GM21737 (cell line): ENCODE measurements around the gene ST8SIA5.
"Not testable (repeated sequence)": the region's sequence is repeated elsewhere in the genome, so short reads cannot be mapped to it uniquely, and the experiment has no call there.

Experiments used
- ATAC-seq: cut with Tn5 transposase; IDR thresholded peaks from one replicate; pipeline ENCODE4 v1.9.1; 2021; ENCODE audit warnings: mild to moderate bottlenecking, moderate library complexity; ENCODE audit not compliant: unreplicated experiment

ST8SIA5 gene, protein sequence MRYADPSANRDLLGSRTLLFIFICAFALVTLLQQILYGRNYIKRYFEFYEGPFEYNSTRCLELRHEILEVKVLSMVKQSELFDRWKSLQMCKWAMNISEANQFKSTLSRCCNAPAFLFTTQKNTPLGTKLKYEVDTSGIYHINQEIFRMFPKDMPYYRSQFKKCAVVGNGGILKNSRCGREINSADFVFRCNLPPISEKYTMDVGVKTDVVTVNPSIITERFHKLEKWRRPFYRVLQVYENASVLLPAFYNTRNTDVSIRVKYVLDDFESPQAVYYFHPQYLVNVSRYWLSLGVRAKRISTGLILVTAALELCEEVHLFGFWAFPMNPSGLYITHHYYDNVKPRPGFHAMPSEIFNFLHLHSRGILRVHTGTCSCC

DNA sequence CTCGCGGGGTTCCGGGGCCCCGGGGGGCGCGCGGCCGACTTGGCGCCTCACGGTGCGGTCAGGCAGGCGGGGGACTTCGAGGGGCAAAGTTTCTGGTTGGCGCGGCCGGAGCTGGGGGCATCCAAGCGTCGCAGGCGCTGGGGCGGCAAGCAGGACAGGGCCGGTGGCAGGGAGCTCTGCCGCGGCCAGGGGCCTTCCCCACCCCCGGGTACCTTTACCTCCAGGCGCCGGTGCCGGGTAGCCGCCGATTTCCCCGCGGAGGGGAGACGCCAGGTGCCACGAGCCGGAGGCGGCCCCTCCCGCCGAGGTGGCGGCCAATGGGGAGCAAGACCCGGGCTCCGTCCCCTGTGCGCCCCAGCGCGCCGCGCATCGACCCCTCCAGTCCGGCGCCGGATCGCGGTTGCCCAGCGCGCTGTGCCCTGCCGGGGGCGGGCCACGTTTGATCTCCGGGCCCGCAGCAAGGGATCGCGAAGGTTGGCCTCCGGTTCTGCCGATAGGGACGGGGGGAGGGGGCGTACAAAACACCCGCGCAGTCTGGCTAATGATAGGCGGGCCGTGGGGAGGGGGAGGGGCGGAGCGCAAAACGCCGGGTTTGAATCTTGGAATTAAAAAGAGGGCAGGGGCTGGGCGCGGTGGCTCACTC, at the start of gene ST8SIA5:
ST8SIA5 (minus strand) TSS at position 495 of the 643 bp plus-strand sequence. CDS start 545 bp downstream, outside the sequence.
- no peak for ATAC-seq

DNA sequence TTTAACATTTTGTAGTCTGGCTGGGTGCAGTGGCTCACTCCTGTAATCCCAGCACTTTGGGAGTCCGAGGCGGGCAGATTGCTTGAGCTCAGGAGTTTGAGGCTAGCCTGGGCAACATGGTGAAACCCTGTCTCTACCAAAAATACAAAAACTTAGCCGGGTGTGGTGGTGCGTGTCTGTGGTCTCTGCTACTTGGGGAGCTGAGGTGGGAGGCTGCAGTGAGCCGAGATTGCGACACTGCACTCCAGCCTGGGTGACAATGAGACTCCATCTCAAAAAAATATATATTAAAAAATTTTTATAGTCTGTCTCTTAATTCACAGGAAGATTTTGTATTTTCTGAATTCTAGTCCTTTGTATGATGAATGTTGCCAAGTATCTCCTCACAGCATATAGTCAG, 39.1 kb upstream of the ST8SIA5 start:
- not testable (repeated sequence) for ATAC-seq

DNA sequence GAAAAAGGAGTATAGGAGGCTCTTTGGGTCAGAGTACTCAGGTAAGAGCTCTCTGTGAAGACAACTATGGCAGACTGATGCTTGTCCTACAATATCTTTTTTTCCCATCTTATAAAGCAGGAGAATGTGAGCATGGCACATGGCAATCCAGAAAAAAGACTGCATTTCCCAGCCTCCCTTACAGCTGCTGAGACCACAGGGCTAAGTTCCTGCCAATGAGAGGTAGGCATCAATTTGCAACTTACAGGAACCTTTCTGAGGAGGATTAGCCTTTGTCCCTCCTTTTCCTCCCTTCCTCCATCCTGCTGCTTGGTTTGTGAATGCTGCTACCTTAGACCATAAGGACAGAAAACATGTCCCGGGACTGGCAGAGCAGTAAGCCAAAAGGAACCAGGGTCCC, 37.8 kb upstream of the ST8SIA5 start:
- ATAC-seq = no peak

DNA sequence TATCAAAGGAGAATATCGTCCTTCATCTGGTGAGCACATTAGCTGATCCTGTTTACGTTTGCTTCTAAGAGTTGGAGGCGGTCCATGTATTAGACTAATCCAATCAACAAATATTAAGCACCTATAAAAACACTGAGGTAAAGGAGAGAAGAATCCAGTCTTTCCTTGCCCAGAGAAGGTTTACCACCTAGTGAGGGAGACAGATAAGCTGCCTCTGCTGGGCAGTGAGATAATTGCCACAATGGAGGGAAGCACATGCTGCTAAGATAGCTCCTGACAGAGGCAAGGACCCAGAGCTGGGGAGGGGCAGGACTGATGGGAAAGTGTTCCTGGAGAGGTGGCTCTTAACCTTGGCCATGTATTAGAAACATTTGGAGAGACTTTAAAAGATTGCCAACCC, 36.7 kb upstream of the ST8SIA5 start:
- no peak for ATAC-seq

DNA sequence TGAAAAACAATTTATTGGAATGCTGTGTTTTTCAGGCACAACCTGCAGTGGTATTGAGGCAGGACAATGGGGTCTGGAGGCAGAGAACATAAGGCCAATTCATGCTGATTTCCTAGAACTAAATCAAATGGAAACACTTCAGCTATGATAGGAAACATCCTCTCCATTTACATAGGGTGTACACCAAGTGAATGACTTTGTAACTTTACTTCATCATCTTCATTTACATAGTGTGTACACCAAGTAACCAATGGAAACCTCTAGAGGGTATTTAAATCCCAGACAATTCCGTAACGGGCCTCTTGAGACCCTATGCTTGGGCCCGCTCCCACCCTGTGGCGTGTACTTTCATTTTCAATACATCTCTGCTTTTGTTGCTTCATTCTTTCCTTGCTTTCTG, 32.2 kb upstream of the ST8SIA5 start:
- ATAC-seq = no peak

DNA sequence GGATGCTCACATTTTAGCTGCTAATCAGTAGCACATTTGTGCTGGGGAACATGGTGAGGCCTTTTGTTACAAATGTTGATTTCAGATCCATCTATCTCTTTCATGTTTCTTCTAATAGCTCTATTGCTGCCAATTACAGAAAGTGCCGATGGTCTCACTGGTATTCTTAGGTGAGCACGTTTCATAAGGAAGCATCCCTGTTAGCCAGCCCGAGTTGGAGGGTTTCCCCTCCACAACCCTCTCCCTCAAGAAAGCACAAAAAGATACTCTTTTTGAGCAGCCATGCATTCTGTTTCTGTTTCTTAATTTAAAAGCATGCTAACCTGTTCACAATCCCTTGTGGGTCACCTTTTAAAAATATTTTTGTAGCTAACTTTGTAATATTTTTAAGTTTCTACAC, 30.8 kb upstream of the ST8SIA5 start:
- ATAC-seq = no peak

DNA sequence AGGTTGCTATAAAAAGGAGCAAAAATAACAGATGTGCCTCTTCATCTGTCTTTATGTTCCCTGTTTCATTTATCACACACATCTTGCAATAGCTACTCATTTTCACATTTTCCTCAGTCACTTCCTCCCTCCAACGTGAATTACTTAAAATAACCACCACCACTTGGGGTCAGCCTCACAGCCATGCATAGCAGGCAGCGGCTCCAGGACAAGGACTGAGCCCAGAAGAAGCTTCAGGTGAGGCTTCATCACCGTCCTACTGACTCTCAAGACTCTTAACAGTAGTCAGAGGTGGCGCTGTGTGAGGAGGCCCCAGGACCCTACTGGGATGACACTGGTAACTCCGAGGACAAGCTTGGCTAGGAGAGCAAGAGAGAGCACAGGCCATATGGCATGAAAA, 15.5 kb upstream of the ST8SIA5 start:
- ATAC-seq = no peak

DNA sequence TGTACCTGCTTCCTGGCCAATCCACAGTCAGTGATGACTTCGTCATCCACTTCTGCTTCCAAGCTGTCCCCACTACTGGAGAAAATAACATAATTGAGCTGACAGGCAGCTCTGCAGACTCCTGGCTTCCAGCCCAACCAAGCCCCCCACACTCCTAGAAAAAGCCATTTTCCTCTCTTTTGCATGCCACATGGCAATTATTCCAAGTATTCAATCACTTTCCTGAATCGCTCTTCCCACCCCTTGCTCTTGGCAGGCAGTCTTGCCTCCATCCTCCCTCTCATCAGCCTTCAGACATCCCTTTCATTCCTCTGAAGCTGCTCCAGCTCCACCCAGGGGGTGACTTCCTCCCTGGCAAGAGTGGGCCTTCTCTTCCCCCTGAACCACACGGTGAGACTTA, 14.3 kb upstream of the ST8SIA5 start:
- no peak for ATAC-seq

DNA sequence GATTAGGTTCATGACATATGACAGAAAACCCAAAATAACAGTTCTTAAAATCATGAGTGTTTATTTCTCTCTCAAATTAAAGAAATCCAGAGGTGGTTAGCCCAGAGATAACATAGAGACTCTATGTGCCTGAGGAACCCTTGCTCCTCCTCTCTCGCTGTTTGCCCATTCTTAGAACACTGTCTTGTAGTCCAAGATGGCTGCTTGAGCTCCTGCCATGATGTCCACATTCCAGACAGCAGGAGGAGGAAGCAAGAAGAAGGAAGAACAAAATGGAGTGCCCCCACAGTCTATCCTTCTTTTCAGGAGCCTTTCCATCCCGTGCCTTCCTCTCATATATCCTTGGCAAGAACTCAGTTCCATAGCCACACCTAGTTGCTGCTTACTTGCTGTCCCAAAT, 13.9 kb upstream of the ST8SIA5 start:
- ATAC-seq = no peak

DNA sequence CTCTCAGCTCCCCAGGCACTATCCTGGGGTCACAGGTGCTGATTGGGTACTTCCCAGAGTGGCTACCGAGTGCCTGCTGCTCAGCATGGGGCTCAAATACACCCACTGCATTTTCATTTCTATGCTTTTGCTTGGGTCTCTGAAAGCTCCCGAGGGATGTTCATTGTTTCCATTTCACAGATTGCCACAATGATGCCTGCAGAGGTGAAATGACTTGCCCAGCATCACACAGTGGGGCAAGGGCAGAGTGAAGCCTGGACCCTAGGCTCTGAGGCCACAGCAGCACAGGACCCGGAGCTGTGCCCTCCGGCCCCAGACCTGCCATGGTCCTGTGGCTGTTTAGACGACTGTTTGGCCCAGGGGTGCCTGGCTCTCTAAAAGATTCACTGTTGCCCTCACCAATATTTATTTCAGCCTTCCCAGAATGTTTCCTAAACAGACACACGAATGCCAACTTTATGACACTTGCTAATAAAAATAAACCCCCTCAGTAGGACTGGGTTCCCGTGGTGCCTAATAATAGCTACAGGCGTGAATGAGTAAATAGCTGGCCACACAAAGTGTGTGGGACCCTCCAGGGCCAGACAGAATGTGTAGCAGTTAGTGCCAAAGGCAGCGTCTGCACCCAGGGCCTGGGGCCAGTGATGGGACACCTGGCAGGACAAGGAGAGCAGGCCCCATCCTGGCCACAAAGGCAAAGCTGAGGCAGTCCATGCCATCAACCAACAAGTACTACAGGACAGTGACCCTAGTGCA, 11.5 kb upstream of the ST8SIA5 start:
- no peak for ATAC-seq

DNA sequence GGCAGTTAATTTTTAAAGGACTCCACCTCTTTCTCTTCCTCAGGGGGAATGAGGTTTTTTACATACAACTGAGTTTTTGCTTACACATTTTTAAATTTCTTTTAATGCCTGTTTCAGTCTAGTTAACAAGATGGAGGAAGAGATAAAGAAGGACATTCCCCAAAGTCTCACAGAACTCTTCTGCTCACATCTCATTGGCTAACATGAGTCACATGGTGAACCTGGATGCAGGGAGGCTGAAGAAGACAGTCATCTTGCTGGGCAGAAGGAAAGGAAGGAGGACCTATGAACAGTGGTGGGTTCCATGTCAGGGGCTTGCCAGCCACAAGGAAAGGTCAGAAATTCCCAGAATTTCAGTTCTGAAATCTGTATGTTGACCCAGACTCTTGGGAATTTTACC, 10.4 kb upstream of the ST8SIA5 start:
- ATAC-seq = no peak

DNA sequence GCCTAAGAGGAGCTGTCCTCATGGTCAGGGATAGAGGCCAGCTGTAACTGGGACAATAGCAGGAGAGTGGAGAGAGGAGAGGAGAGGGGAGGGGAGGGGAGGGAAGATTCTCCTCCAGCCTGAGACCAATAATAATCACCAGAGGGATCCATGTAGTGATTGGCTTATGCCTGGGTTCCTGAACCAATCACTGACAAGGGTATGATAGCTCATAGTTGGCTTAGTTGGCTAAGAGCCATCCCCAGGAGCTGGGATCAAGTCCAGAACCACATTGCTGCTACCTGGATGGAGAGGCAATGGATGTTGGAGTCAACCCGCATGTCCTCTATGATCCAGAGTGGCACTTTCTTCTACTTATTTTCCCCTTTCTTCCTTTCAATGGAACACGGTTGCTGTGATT, 7.7 kb upstream of the ST8SIA5 start:
- no peak for ATAC-seq

DNA sequence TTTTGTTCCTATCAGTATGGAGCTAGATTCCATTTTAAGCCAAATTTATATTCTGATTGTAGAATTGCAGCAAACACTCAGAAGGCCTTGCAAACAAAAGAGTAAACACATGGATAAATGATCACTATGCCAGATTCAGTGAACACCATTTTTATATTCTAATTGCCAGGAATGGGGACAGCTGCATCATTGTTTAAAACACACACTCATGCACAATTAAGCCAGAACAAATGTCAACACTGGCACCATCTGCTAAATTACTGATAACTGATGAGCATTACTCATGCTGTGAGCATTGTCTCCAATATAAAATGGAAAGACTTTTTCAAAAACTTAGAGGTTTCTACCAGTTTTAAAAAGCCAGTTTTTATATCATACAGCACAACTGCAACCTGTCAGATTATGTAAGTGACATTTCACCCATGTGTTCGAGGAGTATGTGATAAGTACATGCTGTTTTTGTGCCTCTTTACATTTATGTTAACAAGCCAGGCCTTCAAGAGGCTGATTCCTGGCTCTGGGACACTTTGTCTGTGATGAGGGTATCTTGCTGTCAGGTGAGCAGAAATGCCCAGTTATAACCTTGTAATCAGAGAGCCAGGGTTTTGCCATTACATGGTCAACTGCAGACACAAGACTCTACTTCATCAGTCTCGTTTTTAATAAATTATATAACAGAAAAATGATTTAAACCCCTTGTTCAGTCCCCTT, 4.4 kb upstream of the ST8SIA5 start:
- ATAC-seq = no peak

DNA sequence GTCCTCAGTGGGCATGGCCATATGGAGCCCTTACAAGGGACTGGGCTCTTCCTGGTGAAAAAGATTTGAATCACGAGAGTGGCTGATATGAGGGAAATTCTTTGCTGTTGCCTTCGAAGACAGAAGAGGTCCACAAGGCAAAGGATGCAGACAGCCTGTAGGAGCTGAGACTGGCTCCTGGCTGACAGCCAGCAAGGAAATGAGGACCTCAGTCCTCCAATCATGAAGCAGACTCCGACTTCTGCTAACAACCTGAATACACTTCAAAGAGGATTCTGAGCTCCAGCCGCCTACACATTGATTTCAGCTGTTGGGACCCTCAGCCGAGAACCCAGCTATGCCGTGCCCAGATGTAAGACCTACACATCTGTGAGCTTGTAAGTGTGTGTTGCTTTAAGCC, 3.0 kb upstream of the ST8SIA5 start:
- no peak for ATAC-seq

DNA sequence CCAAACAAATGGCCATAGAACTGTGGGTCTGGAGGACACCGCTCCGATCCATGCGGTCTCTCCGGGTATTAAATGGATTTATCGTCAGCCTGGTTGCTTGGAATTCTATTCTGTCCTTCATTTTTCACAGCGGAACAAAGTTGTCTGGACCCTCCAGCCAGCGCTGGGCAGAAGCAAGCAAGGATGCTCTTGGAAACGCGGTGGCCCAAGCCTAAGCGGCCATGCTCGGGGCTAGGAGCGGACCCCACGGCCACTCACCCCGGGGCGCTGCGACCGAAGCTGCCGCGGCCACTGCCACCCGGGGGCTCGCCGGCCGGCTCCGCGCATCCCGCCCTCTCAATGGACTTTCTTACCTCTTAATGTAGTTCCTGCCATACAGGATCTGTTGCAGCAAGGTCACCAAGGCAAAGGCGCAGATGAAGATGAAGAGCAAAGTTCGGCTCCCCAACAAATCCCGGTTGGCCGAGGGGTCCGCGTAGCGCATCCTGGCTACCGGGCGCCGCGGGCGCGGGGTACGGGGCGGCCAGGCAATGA, 761 bp downstream of the ST8SIA5 start:
- no peak for ATAC-seq

DNA sequence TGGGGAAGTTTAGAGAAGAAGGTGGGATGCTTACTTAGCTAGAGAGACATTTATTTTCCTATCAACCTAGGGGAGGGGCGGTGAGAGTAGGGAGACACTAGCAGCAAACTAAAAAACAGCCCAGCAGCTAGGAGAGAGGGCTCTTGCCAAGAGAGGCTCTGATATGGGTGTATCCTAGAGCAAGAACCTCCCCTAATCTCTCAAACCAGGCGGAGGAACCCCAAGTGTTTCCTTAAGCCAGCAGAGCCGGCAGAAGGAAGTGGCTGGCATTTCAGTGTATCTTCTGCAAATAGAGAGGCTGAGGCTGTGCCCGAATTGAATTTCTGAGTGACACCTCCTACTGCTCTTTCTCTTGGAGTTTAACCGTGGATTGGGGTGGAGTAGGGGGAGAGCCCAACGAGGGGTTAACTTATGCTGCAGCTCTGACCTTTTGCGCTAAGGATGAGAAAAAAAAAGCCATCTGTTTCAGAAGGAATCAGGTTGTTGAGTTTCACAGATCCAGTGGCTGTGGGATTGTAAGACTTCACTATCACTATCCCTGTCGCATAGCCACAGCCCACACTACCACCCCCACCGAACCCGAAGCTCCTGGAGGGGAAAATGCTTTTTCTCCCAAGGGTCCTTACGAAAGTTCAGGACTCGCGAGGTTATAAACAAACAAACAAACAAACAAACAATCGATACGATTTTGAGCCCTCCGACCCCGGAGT, 1.4 kb downstream of the ST8SIA5 start:
- no peak for ATAC-seq

DNA sequence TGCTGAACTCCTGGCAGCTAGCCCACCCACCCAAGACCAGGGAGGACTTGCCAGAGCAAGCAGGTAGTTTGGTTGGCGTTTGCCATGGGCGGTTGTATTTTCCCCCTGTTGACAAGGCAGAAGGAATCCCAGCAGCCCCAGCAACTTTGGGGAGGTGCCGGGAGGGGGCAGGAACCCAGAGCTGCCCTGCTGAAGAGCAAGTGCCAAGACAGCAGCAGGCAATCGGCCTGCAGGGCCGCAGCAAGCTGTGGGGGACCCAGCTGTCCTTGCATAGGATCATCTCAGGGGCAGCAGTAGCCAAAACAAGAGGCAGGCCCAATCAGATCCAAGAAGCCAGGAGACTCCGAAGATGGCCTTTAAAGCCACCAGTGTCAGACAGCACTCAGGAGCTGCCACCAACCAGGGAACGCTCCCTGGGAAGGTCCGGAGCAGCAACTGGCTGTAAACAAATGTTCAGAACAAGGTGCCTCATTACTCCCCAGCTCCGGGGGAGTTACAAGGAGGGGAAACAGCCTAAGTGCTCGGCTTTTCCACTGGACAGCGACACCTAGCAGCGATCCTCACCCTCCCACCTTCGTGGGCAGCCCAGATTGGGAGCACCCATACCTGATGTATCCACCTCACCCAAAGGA, 2.1 kb downstream of the ST8SIA5 start:
- ATAC-seq = no peak

DNA sequence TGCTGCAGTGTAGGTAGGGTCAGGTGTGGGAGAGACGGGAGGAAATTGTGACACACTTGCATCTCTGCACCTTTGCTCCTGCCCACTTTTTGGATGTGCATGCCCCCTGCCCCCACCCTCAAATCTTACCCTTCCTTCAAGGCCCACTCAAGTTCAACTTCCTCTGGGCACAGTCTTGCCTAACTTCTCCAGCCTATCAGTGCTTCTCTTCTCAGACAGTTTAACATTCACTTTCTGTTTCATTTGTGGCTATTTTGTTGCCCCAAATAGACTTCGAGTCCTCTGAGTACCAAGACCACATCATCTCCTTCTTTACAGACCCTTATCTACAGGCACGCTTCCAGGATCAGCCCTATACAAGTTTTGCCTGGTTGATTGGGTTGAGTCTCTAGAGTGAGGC, 2.7 kb downstream of the ST8SIA5 start:
- peak; percentile 47 for ATAC-seq

DNA sequence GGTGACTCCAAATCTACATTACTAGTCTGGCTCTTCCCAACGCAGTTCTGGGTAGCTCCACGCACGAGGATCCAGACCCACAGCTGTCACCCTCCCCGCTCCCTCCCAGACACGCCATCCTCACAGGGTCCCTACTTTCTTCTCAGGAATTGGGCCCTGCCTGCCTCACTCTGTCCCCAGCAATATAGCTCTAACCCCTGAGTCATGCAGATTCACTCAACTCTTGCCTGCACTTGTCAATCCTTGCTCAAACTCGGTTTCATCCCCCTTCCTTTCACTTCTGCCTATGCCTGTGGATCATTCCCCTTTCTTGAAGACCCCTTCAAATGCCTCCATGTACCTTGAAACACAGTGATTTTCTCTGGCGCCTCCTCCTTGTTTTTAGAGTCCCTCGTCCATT, 5.0 kb downstream of the ST8SIA5 start:
- no peak for ATAC-seq

DNA sequence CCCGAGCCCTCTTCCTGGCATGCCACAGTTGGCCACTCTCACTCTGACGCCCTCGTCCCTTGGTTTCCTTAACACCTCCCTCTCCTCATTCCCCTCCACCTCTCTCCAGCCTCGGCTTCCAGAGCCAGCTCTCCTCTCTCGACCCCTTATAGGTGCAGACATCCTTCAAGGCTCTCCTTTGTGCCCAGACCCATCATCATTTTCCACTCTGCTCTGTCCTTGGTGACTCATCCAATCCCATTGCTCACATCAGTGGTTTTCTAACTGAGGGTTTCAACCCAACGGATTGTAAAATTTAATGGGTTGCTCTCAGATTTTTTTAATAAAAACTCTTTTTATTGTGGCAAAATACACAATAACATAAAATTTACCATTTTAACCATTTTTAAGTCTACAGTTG, 6.2 kb downstream of the ST8SIA5 start:
- ATAC-seq = no peak
